Kidney (tissue), 14 donors: ENCODE results near the gene NEDD8. TPM values are rescaled to one million over a fixed set of nuclear protein-coding genes. Genes with fewer than 3 reads are reported as not detected.

ENCODE experiments used
- DNase-seq, 5 donors: peaks; one replicate each; pipeline ENCODE4 v3.0.0-alpha.2; 2013 to 2020
- FAIRE-seq: peaks from 2 replicates; lab custom pipeline; 2012; peaks lifted over from hg19 to GRCh38; lab: Jason Lieb, UNC
- H3K27ac ChIP-seq, 2 donors: one replicate each; pipeline ENCODE4 v1.7.0; 2013; ENCODE audit warnings: low read depth in 2 of 2, low read length in 2 of 2, inconsistent platforms in 1 of 2
- H3K27me3 ChIP-seq: one replicate; pipeline ENCODE4 v1.7.1; 2013; ENCODE audit warnings: low read length, inconsistent platforms; ENCODE audit not compliant: control insufficient read depth, insufficient read depth
- H3K36me3 ChIP-seq, 3 donors: one replicate each; pipeline versions ENCODE4 v1.7.0 to v1.7.1; 2013; ENCODE audit warnings: low read length in 3 of 3, control low read depth in 1 of 3, inconsistent platforms in 1 of 3; ENCODE audit not compliant: insufficient read depth in 3 of 3, control insufficient read depth in 2 of 3
- H3K4me1 ChIP-seq, 3 donors: one replicate each; pipeline versions ENCODE4 v1.7.0 to v1.7.1; 2013; ENCODE audit warnings: low read length in 3 of 3, inconsistent platforms in 1 of 3, low read depth in 1 of 3; ENCODE audit not compliant: control insufficient read depth in 2 of 3, insufficient read depth in 2 of 3
- H3K4me3 ChIP-seq, 3 donors: one replicate each; pipeline versions ENCODE4 v1.7.0 to v1.8.1; 2013; ENCODE audit warnings: low read length in 3 of 3, control low read depth in 1 of 3, inconsistent platforms in 1 of 3
- H3K9ac ChIP-seq, 3 donors: one replicate each; pipeline versions ENCODE4 v1.7.0 to v1.7.1; 2013; ENCODE audit warnings: low read length in 3 of 3, control low read depth in 1 of 3, inconsistent platforms in 1 of 3
- H3K9me3 ChIP-seq, 3 donors: one replicate each; pipeline versions ENCODE4 v1.7.0 to v1.7.1; 2013; ENCODE audit warnings: low read length in 3 of 3, control low read depth in 1 of 3, inconsistent platforms in 1 of 3; ENCODE audit not compliant: control insufficient read depth in 2 of 3, insufficient read depth in 1 of 3
- CTCF ChIP-seq: IDR thresholded peaks from 3 replicates; pipeline ENCODE4 v1.5.1; 2012; ENCODE audit warnings: mild to moderate bottlenecking, moderate library complexity, borderline replicate concordance; ENCODE audit not compliant: insufficient read depth; ENCODE audit errors: extremely low read depth
- intact Hi-C: fragments of 100-400 bp; cut with DNase I; formaldehyde crosslinking; loops from one replicate; pipeline ENCODE4 v1.11.1; 2022
- polyA plus RNA-seq: library from polyadenylated mRNA; stranded (reverse); fragments of 350-450 nt; fragmentation: Illumina TruSeq; extraction: RNeasy Lipid Tissue Mini Kit (QIAGEN cat#74804); gene quantifications from one replicate; pipeline ENCODE4 v1.2.3, GENCODE V29; 2014; ENCODE audit warnings: low read depth, low replicate concordance; ENCODE audit not compliant: insufficient read depth
- total RNA-seq: library from RNA; stranded (reverse); fragmentation: NEBNext Ultra II Directional; extraction: Animal tissue kit (Norgen Biotek cat#: 25700); gene quantifications from one replicate; pipeline ENCODE4 v1.2.1, GENCODE V29; 2021
- donor health status: control.
- donor health status: control.
- donor health status: control.
- donor health status: control.
- donor health status: control.
- donor health status: DM: yes; HTN: yes; CAD: no.
- donor health status: Normal renal cell carcinoma (clear cell type).

Gene NEDD8
- total and polyA plus RNA-seq, 2 donors from 2014 or later, result 145 to 439 TPM

GRCh38 chr14:24192933-24193332 is 39.2 kb downstream of the NEDD8 start:
- FAIRE-seq (no peak), DNase-seq (no peak)
- Histone ChIP-seq H3K36me3 (peaks cover 0 to 21% (median 10%) of the 10 kb centered on the region in 3 donors), H3K27ac (no peak overlapping the region), H3K27me3 (no peaks in the 10 kb centered on the region), H3K9ac (no peak overlapping the region), H3K4me1 (peaks cover 0 to 14% (median 7%) of the 10 kb centered on the region in 3 donors), H3K4me3 (no peak overlapping the region), H3K9me3 (no peaks in the 10 kb centered on the region)
- no peak for TF ChIP-seq CTCF
- intact Hi-C loops, result no loop called here

- no peak for FAIRE-seq
- intact Hi-C loops, result no loop called here
- no peaks in the 10 kb centered on the region for H3K9me3 ChIP-seq
- no peak for TF ChIP-seq CTCF
- no peak overlapping the region for H3K4me3 ChIP-seq
- peaks cover 0 to 15% (median 12%) of the 10 kb centered on the region in 3 donors for H3K4me1 ChIP-seq
- no peak overlapping the region for H3K9ac ChIP-seq
- H3K27me3 ChIP-seq, result no peaks in the 10 kb centered on the region
- no peak overlapping the region for H3K27ac ChIP-seq
- H3K36me3 ChIP-seq, result peaks cover 0 to 34% (median 13%) of the 10 kb centered on the region in 3 donors
- DNase-seq, result no peak
Observed at GRCh38 chr14:24190416-24190815, 41.8 kb downstream of the NEDD8 start.

GRCh38 chr14:24189460-24189859 is 42.7 kb downstream of the NEDD8 start:
- no peak for FAIRE-seq
- H3K27me3 ChIP-seq, result no peaks in the 10 kb centered on the region
- no peak for DNase-seq
- no peak for TF ChIP-seq CTCF
- intact Hi-C loops, result no loop called here
- peak overlapping the region in 1 of 3 donors; percentile 64 for H3K4me3 ChIP-seq
- H3K36me3 ChIP-seq, result peaks cover 0 to 39% (median 19%) of the 10 kb centered on the region in 3 donors
- H3K4me1 ChIP-seq, result peaks cover 0 to 11% (median 9%) of the 10 kb centered on the region in 3 donors
- H3K9ac ChIP-seq, result peak overlapping the region in 1 of 3 donors; percentile 60
- no peaks in the 10 kb centered on the region for H3K9me3 ChIP-seq
- no peak overlapping the region for H3K27ac ChIP-seq

- no peaks in the 10 kb centered on the region for H3K9me3 ChIP-seq
- DNase-seq, result no peak
- H3K4me1 ChIP-seq, result peaks cover 0 to 8% (median 6%) of the 10 kb centered on the region in 3 donors
- TF ChIP-seq CTCF, result no peak
- H3K36me3 ChIP-seq, result peaks cover 0 to 43% (median 23%) of the 10 kb centered on the region in 3 donors
- intact Hi-C loops, result no loop called here
- H3K27me3 ChIP-seq, result no peaks in the 10 kb centered on the region
- FAIRE-seq, result no peak
- H3K4me3 ChIP-seq, result peak overlapping the region in 2 of 3 donors; percentile 23 to 64
- no peak overlapping the region for H3K27ac ChIP-seq
- peak overlapping the region in 1 of 3 donors; percentile 60 for H3K9ac ChIP-seq
Observed at GRCh38 chr14:24189059-24189375, 43.1 kb downstream of the NEDD8 start.
